ENCODE measurements around the gene EPM2AIP1. TPM values are rescaled to one million over a fixed set of nuclear protein-coding genes. Genes with fewer than 3 reads are reported as not detected.

Gene EPM2AIP1
- total RNA-seq, 1 experiment from 2014 or later: 8.7 TPM

DNA sequence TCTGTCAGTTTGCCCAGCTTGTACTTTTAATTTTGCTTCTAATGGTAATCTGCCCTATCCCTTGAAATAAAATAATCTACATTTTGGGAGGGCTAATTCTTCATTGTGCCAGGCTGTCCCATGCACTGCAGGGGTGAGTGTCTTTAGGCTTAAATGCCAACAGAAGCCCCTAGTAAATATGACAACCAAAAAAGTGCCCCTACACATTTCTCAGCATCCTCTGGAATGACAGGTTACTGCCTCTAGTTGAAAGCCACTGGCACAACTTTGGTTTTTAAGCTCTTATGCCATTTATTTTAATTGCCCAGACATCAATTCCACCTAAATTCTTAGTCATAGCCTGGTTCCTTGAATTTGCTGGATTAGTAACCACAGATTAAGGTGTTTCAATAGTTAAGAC is 3.4 kb downstream of the EPM2AIP1 start:
- peaks cover 6 to 10% of the 10 kb centered on the region in 2 experiments; a peak in 2 of 4 replicates for H3K36me3 ChIP-seq (ENCODE audit: control insufficient read depth in 1 of 2, insufficient read depth in 2 of 2, low read length in 2 of 2)
- DNase-seq (ENCODE audit: low read depth, low spot score) (no peak), ATAC-seq (no peak)
- H3K27me3 ChIP-seq (ENCODE audit: insufficient read depth, low read length): no peaks in the 10 kb centered on the region
- H3K4me3 ChIP-seq (replicated peaks in 1 of 2; ENCODE audit: low read depth in 1 of 2, low read length in 2 of 2): no peak overlapping the region
- TF ChIP-seq ELF1 (IDR thresholded peaks at IDR 0.05; ENCODE audit: borderline replicate concordance, low read depth) (no peak), EZH2phosphoT487 (IDR thresholded peaks at IDR 0.05; ENCODE audit: borderline replicate concordance) (no peak), POLR2AphosphoS5 (IDR thresholded peaks at IDR 0.05; ENCODE audit: low read depth, low read length) (no peak), ZNF274 (IDR thresholded peaks at IDR 0.05; ENCODE audit: low read depth, low read length) (no peak), CBX3 (IDR thresholded peaks at IDR 0.05; ENCODE audit: low read depth) (no peak), RAD21 (IDR thresholded peaks at IDR 0.05; ENCODE audit: low read depth) (no peak), EZH2 (IDR thresholded peaks at IDR 0.05) (no peak)
- TF ChIP-seq, protein P1, sequence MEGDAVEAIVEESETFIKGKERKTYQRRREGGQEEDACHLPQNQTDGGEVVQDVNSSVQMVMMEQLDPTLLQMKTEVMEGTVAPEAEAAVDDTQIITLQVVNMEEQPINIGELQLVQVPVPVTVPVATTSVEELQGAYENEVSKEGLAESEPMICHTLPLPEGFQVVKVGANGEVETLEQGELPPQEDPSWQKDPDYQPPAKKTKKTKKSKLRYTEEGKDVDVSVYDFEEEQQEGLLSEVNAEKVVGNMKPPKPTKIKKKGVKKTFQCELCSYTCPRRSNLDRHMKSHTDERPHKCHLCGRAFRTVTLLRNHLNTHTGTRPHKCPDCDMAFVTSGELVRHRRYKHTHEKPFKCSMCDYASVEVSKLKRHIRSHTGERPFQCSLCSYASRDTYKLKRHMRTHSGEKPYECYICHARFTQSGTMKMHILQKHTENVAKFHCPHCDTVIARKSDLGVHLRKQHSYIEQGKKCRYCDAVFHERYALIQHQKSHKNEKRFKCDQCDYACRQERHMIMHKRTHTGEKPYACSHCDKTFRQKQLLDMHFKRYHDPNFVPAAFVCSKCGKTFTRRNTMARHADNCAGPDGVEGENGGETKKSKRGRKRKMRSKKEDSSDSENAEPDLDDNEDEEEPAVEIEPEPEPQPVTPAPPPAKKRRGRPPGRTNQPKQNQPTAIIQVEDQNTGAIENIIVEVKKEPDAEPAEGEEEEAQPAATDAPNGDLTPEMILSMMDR (IDR thresholded peaks at IDR 0.05 in 2 of 3, conservative IDR thresholded peaks at IDR 0.05 in 1 of 3; ENCODE audit: borderline replicate concordance in 1 of 3, insufficient read depth in 1 of 3, low read depth in 2 of 3, low read length in 2 of 3): no peak
- TF ChIP-seq, protein P2, sequence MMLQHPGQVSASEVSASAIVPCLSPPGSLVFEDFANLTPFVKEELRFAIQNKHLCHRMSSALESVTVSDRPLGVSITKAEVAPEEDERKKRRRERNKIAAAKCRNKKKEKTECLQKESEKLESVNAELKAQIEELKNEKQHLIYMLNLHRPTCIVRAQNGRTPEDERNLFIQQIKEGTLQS (IDR thresholded peaks at IDR 0.05): no peak
- TF ChIP-seq, protein P3, sequence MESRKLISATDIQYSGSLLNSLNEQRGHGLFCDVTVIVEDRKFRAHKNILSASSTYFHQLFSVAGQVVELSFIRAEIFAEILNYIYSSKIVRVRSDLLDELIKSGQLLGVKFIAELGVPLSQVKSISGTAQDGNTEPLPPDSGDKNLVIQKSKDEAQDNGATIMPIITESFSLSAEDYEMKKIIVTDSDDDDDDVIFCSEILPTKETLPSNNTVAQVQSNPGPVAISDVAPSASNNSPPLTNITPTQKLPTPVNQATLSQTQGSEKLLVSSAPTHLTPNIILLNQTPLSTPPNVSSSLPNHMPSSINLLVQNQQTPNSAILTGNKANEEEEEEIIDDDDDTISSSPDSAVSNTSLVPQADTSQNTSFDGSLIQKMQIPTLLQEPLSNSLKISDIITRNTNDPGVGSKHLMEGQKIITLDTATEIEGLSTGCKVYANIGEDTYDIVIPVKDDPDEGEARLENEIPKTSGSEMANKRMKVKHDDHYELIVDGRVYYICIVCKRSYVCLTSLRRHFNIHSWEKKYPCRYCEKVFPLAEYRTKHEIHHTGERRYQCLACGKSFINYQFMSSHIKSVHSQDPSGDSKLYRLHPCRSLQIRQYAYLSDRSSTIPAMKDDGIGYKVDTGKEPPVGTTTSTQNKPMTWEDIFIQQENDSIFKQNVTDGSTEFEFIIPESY (IDR thresholded peaks at IDR 0.05; ENCODE audit: extremely low read depth, insufficient replicate concordance, low read length): no peak
- ChIA-PET RAD21 (ENCODE audit: low non-redundant PET in 1 of 2, low total read pairs in 2 of 2, uncharacterized antibody in 2 of 2, unreplicated experiment in 2 of 2) (no interaction called here), POLR2A (no interaction called here), CTCF (no interaction called here)
- no peaks in the 10 kb centered on the region for H3K9me2 ChIP-seq (ENCODE audit: insufficient read depth)
- no peak overlapping the region for H3K9ac ChIP-seq (ENCODE audit: low read length)
- H3K4me1 ChIP-seq (ENCODE audit: control insufficient read depth in 1 of 2, insufficient read depth in 2 of 2, low read length in 2 of 2): peaks cover 4 to 21% of the 10 kb centered on the region in 2 experiments; a peak in 2 of 4 replicates
- no peaks in the 10 kb centered on the region for H4K20me1 ChIP-seq (ENCODE audit: insufficient read depth)
- no peaks in the 10 kb centered on the region for H3K9me3 ChIP-seq (ENCODE audit: control insufficient read depth in 1 of 2, insufficient read depth in 1 of 2, low read depth in 1 of 2, low read length in 2 of 2)
- intact Hi-C loops (cut with micrococcal nuclease): no loop called here
- no peak overlapping the region for H3K27ac ChIP-seq (ENCODE audit: low read depth, low read length)
- no peak overlapping the region for H2AFZ ChIP-seq (ENCODE audit: low read depth, low read length, poor library complexity, severe bottlenecking)
- H3K79me2 ChIP-seq (ENCODE audit: insufficient read depth, low read length): peaks cover 44% of the 10 kb centered on the region
- BruUV-seq (replicated peaks): no TSS peak
- no peak overlapping the region for H3K4me2 ChIP-seq (ENCODE audit: low read length)
